ENCODE data around the gene CERK. TPM values are rescaled to one million over a fixed set of nuclear protein-coding genes. Genes with fewer than 3 reads are reported as not detected.

The CERK gene
- total and polyA plus RNA-seq, 2 of the 13 experiments (the other 11 are each of a cell fraction or from before 2014, with no cell fraction given) = 40.3 to 41.9 TPM

- TF ChIP-seq, protein P1, sequence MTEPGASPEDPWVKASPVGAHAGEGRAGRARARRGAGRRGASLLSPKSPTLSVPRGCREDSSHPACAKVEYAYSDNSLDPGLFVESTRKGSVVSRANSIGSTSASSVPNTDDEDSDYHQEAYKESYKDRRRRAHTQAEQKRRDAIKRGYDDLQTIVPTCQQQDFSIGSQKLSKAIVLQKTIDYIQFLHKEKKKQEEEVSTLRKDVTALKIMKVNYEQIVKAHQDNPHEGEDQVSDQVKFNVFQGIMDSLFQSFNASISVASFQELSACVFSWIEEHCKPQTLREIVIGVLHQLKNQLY (CRISPR knock-in tag; IDR thresholded peaks at IDR 0.05) = peak; percentile 53; the same call in 1 of the 2 replicates
- no peak for TF ChIP-seq ZFP37 (CRISPR knock-in tag; IDR thresholded peaks at IDR 0.05; ENCODE audit: borderline replicate concordance)
- no peak for TF ChIP-seq BRD4 (CRISPR knock-in tag; IDR thresholded peaks at IDR 0.05)
- TF ChIP-seq AHR (CRISPR knock-in tag; IDR thresholded peaks at IDR 0.05) = no peak
- TF ChIP-seq, protein P2, sequence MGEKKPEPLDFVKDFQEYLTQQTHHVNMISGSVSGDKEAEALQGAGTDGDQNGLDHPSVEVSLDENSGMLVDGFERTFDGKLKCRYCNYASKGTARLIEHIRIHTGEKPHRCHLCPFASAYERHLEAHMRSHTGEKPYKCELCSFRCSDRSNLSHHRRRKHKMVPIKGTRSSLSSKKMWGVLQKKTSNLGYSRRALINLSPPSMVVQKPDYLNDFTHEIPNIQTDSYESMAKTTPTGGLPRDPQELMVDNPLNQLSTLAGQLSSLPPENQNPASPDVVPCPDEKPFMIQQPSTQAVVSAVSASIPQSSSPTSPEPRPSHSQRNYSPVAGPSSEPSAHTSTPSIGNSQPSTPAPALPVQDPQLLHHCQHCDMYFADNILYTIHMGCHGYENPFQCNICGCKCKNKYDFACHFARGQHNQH (CRISPR knock-in tag; IDR thresholded peaks at IDR 0.05) = 0 out of 2 replicates have a peak, but pooled peaks have one; percentile 48
- no peak for TF ChIP-seq ATRX (CRISPR knock-in tag; IDR thresholded peaks at IDR 0.05; ENCODE audit: borderline replicate concordance)
- TF ChIP-seq, protein P3, sequence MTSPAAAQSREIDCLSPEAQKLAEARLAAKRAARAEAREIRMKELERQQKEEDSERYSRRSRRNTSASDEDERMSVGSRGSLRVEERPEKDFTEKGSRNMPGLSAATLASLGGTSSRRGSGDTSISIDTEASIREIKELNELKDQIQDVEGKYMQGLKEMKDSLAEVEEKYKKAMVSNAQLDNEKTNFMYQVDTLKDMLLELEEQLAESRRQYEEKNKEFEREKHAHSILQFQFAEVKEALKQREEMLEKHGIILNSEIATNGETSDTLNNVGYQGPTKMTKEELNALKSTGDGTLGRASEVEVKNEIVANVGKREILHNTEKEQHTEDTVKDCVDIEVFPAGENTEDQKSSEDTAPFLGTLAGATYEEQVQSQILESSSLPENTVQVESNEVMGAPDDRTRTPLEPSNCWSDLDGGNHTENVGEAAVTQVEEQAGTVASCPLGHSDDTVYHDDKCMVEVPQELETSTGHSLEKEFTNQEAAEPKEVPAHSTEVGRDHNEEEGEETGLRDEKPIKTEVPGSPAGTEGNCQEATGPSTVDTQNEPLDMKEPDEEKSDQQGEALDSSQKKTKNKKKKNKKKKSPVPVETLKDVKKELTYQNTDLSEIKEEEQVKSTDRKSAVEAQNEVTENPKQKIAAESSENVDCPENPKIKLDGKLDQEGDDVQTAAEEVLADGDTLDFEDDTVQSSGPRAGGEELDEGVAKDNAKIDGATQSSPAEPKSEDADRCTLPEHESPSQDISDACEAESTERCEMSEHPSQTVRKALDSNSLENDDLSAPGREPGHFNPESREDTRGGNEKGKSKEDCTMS (CRISPR knock-in tag; conservative IDR thresholded peaks at IDR 0.05) = no peak
- TF ChIP-seq, protein P4, sequence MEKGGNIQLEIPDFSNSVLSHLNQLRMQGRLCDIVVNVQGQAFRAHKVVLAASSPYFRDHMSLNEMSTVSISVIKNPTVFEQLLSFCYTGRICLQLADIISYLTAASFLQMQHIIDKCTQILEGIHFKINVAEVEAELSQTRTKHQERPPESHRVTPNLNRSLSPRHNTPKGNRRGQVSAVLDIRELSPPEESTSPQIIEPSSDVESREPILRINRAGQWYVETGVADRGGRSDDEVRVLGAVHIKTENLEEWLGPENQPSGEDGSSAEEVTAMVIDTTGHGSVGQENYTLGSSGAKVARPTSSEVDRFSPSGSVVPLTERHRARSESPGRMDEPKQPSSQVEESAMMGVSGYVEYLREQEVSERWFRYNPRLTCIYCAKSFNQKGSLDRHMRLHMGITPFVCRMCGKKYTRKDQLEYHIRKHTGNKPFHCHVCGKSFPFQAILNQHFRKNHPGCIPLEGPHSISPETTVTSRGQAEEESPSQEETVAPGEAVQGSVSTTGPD (CRISPR knock-in tag; IDR thresholded peaks at IDR 0.05) = 0 out of 2 replicates have a peak, but pooled peaks have one; percentile 50
- TF ChIP-seq NFKB2 (CRISPR knock-in tag; IDR thresholded peaks at IDR 0.05; ENCODE audit: borderline replicate concordance) = 0 out of 2 replicates have a peak, but pooled peaks have one; percentile 22
- TF ChIP-seq, protein P5, sequence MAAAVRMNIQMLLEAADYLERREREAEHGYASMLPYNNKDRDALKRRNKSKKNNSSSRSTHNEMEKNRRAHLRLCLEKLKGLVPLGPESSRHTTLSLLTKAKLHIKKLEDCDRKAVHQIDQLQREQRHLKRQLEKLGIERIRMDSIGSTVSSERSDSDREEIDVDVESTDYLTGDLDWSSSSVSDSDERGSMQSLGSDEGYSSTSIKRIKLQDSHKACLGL (CRISPR knock-in tag; IDR thresholded peaks at IDR 0.05) = peak; percentile 64
- TF ChIP-seq ZNF12 (CRISPR knock-in tag; IDR thresholded peaks at IDR 0.05) = no peak
- TF ChIP-seq, protein P6, sequence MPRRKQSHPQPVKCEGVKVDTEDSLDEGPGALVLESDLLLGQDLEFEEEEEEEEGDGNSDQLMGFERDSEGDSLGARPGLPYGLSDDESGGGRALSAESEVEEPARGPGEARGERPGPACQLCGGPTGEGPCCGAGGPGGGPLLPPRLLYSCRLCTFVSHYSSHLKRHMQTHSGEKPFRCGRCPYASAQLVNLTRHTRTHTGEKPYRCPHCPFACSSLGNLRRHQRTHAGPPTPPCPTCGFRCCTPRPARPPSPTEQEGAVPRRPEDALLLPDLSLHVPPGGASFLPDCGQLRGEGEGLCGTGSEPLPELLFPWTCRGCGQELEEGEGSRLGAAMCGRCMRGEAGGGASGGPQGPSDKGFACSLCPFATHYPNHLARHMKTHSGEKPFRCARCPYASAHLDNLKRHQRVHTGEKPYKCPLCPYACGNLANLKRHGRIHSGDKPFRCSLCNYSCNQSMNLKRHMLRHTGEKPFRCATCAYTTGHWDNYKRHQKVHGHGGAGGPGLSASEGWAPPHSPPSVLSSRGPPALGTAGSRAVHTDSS (CRISPR knock-in tag; conservative IDR thresholded peaks at IDR 0.05) = no peak
- no peak for TF ChIP-seq ZNF670 (CRISPR knock-in tag; IDR thresholded peaks at IDR 0.05; ENCODE audit: borderline replicate concordance)
- no peak for TF ChIP-seq ZNF512 (CRISPR knock-in tag; IDR thresholded peaks at IDR 0.05)
- TF ChIP-seq KDM5B (CRISPR knock-in tag; IDR thresholded peaks at IDR 0.05; ENCODE audit: borderline replicate concordance) = peak; percentile 21; the same call in 1 of the 2 replicates
- no peak for TF ChIP-seq AGO2 (optimal IDR thresholded peaks at IDR 0.05; ENCODE audit: low read depth, low read length)
- TF ChIP-seq, protein P7, sequence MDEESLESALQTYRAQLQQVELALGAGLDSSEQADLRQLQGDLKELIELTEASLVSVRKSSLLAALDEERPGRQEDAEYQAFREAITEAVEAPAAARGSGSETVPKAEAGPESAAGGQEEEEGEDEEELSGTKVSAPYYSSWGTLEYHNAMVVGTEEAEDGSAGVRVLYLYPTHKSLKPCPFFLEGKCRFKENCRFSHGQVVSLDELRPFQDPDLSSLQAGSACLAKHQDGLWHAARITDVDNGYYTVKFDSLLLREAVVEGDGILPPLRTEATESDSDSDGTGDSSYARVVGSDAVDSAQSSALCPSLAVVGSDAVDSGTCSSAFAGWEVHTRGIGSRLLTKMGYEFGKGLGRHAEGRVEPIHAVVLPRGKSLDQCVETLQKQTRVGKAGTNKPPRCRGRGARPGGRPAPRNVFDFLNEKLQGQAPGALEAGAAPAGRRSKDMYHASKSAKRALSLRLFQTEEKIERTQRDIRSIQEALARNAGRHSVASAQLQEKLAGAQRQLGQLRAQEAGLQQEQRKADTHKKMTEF (CRISPR knock-in tag; IDR thresholded peaks at IDR 0.05) = peak; percentile 87
Measured at GRCh38 chr22:46652081-46652846, 85.8 kb downstream of the CERK start (continued).

All from HepG2 (cell line).